K562 (cell line): ENCODE results near the gene CDC20. TPM values are rescaled to one million over a fixed set of nuclear protein-coding genes. Genes with fewer than 3 reads are reported as not detected.

Source experiments
- CREM ChIP-seq: IDR thresholded peaks from 2 replicates; pipeline ENCODE4 v1.6.1; 2014; ENCODE audit warnings: antibody characterized with exemption, low read depth
- ELF4 ChIP-seq: fragments of 450-650 bp; formaldehyde crosslinking; IDR thresholded peaks from 2 replicates; pipeline ENCODE4 v1.4.0; 2022; ENCODE audit warnings: missing genetic modification characterization
- FOSL1 ChIP-seq: fragments of 200-800 bp; sonication (Bioruptor generic); conservative IDR thresholded peaks from 2 replicates; pipeline ENCODE4 v1.6.1; 2016; ENCODE audit warnings: missing genetic modification characterization, missing compliant biosample characterization
- FOXJ2 ChIP-seq: fragments of 200-800 bp; sonication (Bioruptor generic); IDR thresholded peaks from 2 replicates; pipeline ENCODE4 v1.6.1; 2016; ENCODE audit warnings: missing genetic modification characterization, missing compliant biosample characterization
- GABPB2 ChIP-seq: fragments of 250-450 bp; sonication (Bioruptor Pico); conservative IDR thresholded peaks from 2 replicates; pipeline ENCODE4 v1.5.1; 2021; ENCODE audit warnings: mild to moderate bottlenecking
- GATAD2A ChIP-seq: fragments of 450-650 bp; IDR thresholded peaks from 2 replicates; pipeline ENCODE4 v1.6.1; 2017
- MED1 ChIP-seq: sonication (generic); formaldehyde crosslinking; IDR thresholded peaks from 2 replicates; pipeline ENCODE4 v1.8.1; 2023; ENCODE audit warnings: missing genetic modification reagents, borderline replicate concordance
- PCBP2 ChIP-seq: fragments of 200-400 bp; formaldehyde crosslinking; IDR thresholded peaks from 2 replicates; pipeline ENCODE4 v1.6.1; 2018; ENCODE audit warnings: low read length, low read depth, mild to moderate bottlenecking, moderate library complexity; ENCODE audit not compliant: poor library complexity, severe bottlenecking
- SMARCE1 ChIP-seq: fragments of 450-650 bp; IDR thresholded peaks from 2 replicates; pipeline ENCODE4 v1.7.1; 2016; ENCODE audit warnings: mild to moderate bottlenecking
- UBTF ChIP-seq, 2 experiments: IDR thresholded peaks; 2 replicates each; pipeline ENCODE4 v1.6.1; 2012; ENCODE audit warnings: improper control_type of control experiment in 2 of 2, low read depth in 2 of 2, low read length in 2 of 2, borderline replicate concordance in 1 of 2
- ZBTB17 ChIP-seq: fragments of 450-650 bp; formaldehyde crosslinking; IDR thresholded peaks from 2 replicates; pipeline ENCODE4 v1.4.0; 2020; ENCODE audit warnings: mild to moderate bottlenecking
- ZNF197 ChIP-seq: fragments of 200-800 bp; sonication (Bioruptor generic); IDR thresholded peaks from 2 replicates; pipeline ENCODE4 v1.6.1; 2016; ENCODE audit warnings: low read depth, missing genetic modification characterization, missing compliant biosample characterization
- polyA plus RNA-seq, 8 experiments: library from polyadenylated mRNA; depleted of rRNA in 4 of 8; stranded (reverse) in 5 of 8; unstranded in 3 of 8; fragments of >200 nt; fragmentation: Nextera tagmentation in 2 of 8; fragmentation: Illumina TruSeq in 1 of 8; extraction: Ambion mirVana in 2 of 8; extraction: Trizol in 1 of 8; gene quantifications; 2 replicates each; pipeline versions ENCODE4 v1.2.1 to v1.2.3, GENCODE V29; 2011 to 2014; ENCODE audit warnings: inconsistent platforms in 1 of 8, missing spikeins in 1 of 8
- total RNA-seq, 7 experiments: library from RNA; depleted of rRNA in 6 of 7; stranded (reverse); fragments of >200 nt in 6 of 7; fragmentation: Illumina TruSeq in 2 of 7; extraction: Trizol in 2 of 7; gene quantifications; 2 replicates each; pipeline versions ENCODE4 v1.2.1 to v1.2.3, GENCODE V29; 2011 to 2021; ENCODE audit warnings: low replicate concordance in 1 of 7
- TF ChIP-seq, protein P1 (sequence below): fragments of 450-650 bp; IDR thresholded peaks from 2 replicates; pipeline ENCODE4 v1.6.1; 2016; ENCODE audit warnings: borderline replicate concordance
- TF ChIP-seq, protein P2 (sequence below): sonication (generic); formaldehyde crosslinking; IDR thresholded peaks from 2 replicates; pipeline ENCODE4 v1.8.0; 2022; ENCODE audit warnings: missing genetic modification reagents, mild to moderate bottlenecking, borderline replicate concordance
- TF ChIP-seq, protein P3 (sequence below): fragments of 450-650 bp; IDR thresholded peaks from 2 replicates; pipeline ENCODE4 v1.7.0; 2016; ENCODE audit warnings: borderline replicate concordance
- TF ChIP-seq, protein P4 (sequence below): sonication (generic); formaldehyde crosslinking; IDR thresholded peaks from 2 replicates; pipeline ENCODE4 v1.8.0; 2022; ENCODE audit warnings: mild to moderate bottlenecking, missing genetic modification reagents, borderline replicate concordance

Gene CDC20
- total and polyA plus RNA-seq, 9 of the 15 experiments (the other 6 are each of a cell fraction or from before 2014, with no cell fraction given): 45.2 to 224 (median 121) TPM

- TF ChIP-seq, protein P1, sequence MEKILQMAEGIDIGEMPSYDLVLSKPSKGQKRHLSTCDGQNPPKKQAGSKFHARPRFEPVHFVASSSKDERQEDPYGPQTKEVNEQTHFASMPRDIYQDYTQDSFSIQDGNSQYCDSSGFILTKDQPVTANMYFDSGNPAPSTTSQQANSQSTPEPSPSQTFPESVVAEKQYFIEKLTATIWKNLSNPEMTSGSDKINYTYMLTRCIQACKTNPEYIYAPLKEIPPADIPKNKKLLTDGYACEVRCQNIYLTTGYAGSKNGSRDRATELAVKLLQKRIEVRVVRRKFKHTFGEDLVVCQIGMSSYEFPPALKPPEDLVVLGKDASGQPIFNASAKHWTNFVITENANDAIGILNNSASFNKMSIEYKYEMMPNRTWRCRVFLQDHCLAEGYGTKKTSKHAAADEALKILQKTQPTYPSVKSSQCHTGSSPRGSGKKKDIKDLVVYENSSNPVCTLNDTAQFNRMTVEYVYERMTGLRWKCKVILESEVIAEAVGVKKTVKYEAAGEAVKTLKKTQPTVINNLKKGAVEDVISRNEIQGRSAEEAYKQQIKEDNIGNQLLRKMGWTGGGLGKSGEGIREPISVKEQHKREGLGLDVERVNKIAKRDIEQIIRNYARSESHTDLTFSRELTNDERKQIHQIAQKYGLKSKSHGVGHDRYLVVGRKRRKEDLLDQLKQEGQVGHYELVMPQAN: no peak
- TF ChIP-seq, protein P2, sequence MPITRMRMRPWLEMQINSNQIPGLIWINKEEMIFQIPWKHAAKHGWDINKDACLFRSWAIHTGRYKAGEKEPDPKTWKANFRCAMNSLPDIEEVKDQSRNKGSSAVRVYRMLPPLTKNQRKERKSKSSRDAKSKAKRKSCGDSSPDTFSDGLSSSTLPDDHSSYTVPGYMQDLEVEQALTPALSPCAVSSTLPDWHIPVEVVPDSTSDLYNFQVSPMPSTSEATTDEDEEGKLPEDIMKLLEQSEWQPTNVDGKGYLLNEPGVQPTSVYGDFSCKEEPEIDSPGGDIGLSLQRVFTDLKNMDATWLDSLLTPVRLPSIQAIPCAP (CRISPR knock-in tag): no peak
- no peak for TF ChIP-seq MED1
- TF ChIP-seq ELF4 (CRISPR knock-in tag): no peak
- no peak for TF ChIP-seq FOXJ2 (tag)
- TF ChIP-seq SMARCE1: peak; percentile 53; the same call in 1 of the 2 replicates
- TF ChIP-seq PCBP2: no peak
- TF ChIP-seq GABPB2: no peak
- TF ChIP-seq GATAD2A: no peak
- TF ChIP-seq CREM: peak; percentile 67
- peak; percentile 94 for TF ChIP-seq FOSL1 (tag)
- TF ChIP-seq, protein P3, sequence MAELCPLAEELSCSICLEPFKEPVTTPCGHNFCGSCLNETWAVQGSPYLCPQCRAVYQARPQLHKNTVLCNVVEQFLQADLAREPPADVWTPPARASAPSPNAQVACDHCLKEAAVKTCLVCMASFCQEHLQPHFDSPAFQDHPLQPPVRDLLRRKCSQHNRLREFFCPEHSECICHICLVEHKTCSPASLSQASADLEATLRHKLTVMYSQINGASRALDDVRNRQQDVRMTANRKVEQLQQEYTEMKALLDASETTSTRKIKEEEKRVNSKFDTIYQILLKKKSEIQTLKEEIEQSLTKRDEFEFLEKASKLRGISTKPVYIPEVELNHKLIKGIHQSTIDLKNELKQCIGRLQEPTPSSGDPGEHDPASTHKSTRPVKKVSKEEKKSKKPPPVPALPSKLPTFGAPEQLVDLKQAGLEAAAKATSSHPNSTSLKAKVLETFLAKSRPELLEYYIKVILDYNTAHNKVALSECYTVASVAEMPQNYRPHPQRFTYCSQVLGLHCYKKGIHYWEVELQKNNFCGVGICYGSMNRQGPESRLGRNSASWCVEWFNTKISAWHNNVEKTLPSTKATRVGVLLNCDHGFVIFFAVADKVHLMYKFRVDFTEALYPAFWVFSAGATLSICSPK: no peak
- no peak for TF ChIP-seq ZBTB17
- TF ChIP-seq, protein P4, sequence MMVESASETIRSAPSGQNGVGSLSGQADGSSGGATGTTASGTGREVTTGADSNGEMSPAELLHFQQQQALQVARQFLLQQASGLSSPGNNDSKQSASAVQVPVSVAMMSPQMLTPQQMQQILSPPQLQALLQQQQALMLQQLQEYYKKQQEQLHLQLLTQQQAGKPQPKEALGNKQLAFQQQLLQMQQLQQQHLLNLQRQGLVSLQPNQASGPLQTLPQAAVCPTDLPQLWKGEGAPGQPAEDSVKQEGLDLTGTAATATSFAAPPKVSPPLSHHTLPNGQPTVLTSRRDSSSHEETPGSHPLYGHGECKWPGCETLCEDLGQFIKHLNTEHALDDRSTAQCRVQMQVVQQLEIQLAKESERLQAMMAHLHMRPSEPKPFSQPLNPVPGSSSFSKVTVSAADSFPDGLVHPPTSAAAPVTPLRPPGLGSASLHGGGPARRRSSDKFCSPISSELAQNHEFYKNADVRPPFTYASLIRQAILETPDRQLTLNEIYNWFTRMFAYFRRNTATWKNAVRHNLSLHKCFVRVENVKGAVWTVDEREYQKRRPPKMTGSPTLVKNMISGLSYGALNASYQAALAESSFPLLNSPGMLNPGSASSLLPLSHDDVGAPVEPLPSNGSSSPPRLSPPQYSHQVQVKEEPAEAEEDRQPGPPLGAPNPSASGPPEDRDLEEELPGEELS (CRISPR knock-in tag): 0 out of 2 replicates have a peak, but pooled peaks have one; percentile 31
- TF ChIP-seq ZNF197 (CRISPR knock-in tag): no peak
- TF ChIP-seq UBTF (IDR thresholded peaks at IDR 0.05; ENCODE audit: borderline replicate concordance in 1 of 2, low read depth in 2 of 2, low read length in 2 of 2): no peak
Observed at GRCh38 chr1:43321331-43321891, 37.4 kb upstream of the CDC20 start (continued).
